DMS 273 treated with DMSO at 0.1 percent for 48 hours (cell line): ENCODE results near the gene GPR108.

ENCODE experiments used
- DNase-seq: peaks from one replicate; lab custom pipeline; 2025; lab: John Stamatoyannopoulos, UW

GPR108 gene

DNA sequence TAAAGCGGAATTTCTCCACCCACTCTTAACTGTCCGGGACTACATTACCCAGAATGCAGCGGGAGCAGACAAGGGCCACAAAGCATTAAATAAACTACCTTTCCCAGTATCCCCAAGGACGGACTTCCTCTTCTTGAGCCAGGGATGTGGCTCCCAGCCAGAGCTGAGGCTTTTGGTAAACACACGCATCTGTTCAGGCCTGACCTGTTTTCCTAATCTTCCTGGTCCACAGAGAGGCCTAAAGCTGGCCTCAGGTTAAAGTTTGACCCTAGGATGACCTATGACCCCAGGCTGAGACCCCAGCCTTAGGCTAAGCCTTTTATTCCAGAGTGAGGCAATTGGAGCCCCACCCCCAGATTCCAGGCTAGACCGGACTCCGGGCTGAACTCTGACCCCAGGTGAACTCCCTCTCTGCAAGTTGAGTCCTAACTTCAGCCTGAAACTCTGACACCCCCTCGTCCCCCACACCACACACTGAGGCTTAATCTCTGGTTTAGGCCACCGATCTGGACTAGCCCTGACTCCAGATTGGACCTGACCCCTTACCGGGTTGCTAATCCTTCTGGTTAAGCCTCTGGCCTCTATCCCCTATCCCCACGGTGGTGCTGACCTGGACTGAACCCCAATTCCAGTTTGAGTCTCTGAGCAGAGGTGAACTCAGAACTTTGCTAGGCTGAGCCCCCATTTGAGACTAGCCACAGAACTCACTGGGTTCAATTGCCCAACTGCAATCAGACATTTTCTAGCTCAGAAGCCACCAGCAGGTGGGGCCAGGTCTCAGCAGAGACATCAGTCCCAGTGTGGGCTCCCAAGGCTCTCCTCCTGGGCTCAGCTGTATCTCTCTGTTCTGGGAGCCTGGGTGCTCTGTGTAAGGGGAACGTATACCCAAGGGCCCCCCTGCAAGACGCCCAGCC, 750 bp upstream of the GPR108 start:
- DNase-seq = peak; percentile 65

DNA sequence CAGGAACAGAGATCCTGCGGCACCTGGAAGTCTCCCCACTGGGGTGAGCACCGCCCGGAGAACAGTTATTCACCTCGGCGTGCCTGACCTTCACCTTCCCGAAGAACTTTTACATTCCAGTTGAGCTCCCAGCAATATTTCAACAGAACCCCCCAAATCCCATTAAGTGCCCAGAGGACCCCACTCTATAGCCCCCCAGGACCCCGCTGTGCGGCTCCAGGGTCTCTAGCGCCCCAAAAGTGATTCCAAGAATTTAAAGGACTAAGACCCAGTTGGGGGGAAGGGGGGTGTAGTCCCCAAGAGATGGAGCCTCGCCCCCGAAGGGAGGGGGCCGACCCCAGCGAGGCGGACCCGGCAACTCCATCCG, 480 bp downstream of the GPR108 start:
- DNase-seq = no peak

DNA sequence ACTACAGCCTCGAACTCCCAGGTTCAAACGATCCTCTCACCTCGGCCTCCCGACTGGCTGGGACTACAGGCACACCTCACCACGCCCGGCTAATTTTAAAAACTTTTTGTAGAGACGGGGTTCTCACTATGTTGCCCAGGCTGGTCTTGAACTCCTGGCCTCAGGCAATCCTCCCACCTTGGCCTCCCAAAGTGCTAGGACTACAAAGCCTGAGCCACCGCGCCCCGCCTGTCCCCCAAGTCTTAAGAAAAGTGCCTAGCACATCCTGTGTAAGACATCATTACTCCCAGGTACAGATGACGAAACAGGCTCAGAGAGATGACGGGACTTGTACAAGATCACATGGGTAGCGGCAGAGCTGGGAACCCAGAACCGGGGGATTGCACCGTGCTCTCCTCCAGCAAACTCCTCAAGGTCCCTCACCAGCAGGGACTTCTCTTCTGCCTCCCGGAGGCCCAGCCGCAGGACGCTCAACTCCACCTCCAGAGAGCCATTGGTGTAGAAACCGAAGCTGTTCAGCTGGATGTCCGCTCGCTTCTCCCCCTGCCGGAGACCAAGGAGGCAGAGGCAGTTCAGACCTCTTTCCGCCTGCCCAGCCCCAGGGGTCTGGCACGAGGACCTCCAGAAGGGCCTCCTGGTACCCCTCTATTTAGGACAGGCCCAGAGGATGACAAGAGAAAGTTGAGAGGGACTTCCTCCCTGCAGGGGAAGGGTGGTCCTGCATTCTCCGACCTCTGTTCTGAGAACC, 1.0 kb downstream of the GPR108 start:
- DNase-seq = peak; percentile 42

DNA sequence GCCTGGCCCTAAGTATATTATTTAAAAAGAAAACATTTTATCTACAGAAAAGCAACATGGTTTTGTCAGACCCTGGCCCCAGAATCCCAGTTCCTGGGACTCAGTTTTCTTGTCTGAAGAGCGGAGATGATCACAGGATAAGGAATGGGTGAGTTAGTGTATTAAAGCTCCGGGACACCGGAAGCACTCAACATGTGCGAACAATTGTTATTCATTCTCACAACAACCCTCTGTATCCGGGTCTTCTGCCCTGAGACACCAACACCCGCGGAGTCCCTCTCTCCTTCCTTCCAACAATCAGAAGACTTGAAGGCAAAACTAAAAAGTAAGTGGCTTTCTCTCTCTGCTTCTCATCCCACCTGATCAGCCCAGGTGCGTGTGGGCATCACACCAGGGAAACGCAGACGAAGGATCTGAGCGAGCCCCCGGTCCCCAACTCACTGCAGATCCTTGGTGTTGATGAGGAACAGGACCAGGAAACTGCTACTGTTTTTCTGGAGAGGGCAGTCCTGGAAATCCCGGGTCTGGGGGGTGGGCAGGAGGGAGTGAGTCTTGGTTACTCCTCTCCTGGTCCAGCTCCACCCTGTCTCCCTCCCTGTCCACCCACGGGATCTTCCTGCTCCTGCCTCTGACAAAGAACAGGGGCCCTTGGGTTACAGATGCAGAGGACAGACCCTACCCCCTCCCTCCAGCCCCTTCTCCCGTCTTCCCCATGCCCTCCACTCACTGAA, 2.0 kb downstream of the GPR108 start:
- DNase-seq = no peak

DNA sequence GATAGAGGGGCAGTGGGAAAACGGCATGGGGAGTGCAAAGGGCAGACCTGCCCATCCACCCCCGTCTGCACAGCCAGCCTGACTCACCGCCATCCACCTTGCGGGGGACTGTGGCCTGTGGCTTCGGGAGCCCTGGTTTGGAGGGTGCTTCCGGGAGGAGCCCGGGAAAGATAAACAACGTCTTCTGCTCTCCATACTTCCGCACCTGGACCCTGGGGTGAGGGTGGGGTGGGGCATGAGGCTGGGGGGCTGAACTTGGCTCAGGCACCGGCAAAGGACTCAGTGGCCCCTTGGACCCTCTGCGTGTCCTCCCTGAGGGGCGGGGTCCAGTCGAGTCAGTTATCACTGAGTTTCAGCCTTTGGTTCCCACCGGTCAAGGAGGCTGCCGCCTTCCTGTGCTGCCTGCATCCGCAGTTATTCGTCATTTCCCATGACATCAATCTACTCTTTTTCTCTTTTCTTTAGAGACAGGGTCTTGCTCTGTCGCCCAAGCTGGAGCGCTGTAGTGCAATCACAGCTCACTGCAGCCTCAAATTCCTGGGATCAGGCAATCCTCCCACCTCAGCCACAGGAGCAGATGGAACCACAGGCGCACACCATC, 3.2 kb downstream of the GPR108 start:
- no peak for DNase-seq

DNA sequence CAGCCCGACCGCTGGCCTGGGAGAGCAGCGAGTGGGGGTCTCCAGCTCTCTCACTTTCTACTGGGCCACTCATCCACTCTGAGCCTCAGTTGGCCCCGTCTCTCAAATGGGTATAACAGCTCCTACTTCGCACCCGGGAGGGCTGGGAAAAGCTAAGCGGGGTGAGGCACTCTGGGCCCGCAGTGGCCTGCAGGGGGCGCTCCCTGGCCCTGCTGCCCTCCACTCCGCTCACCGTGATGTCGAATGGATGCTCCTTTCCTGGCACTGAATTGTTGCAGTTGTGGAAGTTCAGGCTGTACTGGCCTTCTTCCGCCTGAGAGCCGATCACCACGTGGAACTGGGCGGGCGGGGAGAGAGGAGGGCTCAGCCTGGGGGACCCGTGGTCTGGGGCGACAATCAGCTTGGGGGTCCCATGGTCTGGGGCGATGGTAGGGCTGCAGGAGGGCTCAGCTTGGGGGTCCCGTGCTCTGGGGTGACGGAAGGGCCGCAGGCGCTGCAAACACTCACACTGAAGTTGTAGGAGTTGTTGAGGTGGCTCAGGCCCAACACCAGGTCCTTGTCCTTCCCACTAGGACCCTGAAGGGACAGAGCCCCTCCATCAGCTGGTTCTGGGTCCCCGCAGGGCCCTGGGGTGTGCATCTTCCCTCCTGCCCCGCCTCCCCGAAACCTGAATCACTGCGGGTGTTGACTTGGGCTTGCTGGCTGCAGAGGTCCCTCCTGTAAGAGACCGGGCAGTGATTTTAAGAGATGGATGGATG, 3.9 kb downstream of the GPR108 start:
- DNase-seq = no peak

DNA sequence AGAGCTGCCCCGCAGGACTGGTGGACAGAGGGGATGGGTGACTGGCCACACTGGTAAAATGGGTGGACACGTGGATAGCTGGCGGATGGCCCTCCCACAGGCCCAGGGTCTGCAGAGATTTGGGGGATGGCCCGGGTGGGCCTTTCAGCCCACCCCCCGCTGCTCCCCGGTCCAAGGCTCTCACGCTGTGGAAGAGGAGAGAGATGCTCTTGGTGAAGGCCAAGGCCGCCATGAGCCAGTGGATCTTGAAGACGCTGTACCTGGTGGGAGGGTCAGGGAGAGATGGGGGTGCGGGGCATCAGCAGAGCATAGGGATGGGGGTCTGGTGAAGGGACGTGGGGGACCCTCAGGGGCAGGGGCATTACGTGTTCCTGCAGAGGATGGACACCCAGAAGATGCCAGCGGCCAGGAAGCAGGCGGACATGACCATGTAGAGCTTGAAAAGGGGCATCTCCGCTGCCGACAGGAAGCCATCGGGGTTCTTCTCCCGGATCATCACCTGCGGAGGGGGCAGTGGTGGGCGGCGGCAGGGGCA, 4.5 kb downstream of the GPR108 start:
- no peak for DNase-seq

DNA sequence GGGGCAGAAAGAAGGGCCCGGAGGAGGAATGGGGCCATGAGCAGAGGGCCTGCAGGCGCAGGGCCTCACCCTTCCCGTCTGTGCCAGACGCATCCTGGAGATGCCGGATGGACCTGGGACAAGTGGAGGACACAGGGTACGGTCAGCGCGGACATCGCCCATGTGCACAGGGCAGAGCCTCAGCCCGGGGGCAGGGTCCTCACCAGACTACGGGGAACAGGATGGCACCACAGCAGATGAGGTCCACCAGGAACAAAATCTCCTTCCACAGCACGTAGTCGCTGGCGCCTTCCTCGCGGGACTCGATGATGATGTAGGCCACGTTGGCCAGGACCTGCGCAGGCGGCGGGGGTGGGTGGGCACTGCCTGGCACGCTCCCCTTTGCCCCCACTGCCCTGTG, 5.6 kb downstream of the GPR108 start:
- no peak for DNase-seq

DNA sequence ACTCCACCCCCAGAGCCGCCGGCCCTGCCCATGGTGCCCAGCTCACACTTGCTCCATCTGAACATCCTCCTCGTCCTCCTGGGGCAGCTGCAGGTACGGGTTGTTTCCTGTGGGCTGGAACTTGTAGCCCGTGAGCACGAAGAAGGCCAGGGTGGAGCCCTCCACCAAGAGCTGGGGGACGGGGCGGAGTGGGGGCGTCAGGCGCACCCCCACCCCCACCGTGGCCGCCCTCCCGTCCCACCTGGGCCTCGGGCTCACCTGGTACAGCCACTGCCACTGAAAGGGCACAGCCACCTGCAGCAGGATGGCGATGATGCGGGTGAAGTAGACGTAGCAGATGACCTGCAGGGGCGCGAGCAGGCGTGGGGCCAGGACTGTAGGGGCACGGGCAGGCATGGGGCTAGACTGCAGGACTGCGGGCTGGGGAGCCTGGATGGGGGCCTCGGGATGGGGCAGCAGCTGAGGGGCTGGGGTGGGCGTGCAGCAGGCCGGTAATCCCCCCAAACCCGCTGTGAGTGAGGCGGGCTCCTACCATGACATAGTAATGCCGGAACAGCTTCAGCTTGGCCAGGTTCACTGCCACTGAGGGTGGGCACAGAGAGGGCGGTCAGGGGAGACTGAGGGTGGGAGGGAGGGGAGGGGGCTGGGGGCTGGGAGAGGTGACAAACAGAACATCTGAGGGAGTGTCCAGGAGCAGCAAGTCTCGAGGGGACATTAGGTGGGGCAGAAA, 6.3 kb downstream of the GPR108 start:
- DNase-seq = no peak

DNA sequence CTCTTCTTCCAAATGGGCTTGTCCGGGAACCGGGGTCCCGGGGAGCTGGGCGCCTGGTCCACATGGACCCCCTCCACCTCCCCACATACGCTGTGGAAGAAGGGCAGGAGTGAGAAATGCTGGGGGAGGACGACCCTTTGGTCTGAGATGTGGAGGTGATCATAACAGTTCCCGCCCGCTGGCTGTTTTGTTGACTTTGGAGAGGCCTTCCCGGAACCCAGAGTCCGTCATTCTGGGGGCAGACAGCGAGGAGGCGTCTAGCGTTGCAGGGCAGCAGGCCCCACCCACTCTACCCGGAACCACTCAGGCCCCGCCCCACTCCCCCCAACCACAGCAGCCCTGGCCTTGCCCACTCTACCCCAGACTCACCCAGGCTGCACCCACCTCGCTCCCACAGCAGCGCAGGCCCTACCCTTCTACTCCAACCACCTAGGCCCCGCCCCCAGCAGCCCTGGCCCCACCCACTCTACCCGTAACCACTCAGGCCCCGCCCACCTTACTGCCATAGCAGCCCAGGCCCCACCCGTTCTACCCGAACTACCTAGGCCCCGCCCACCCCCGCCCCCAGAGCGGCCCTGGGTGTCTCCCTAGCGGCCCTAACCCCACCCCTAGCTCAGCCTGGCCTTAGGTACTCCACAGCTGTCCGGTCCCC, 7.1 kb downstream of the GPR108 start:
- DNase-seq = no peak

DNA sequence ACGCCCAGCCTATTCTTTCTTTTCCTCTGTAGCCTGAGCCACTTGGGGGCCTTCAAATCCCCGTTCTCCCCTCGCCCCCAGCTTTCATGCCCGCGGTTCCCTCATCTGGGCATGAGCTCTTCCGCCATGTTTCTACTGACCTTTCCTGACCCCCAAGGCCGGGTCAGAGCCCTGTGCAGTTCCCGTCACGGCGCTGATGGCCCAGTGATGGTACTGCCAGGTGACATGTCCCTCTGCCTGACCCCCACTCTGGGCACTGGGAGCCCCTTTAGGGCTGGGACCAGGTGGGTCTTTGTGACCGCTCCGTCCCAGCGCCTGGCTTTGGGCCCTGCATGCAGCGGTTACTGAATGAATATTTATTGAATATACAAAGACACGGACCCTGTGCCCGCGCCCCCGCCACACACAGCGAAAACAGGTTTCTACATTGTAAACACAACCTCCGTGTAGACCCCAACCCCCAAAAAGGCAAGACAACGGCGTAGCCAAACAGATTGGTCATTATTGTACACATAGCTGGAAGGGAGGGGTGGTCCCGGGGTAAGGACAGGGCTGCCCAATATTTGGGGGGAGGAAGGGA, 7.7 kb downstream of the GPR108 start:
- no peak for DNase-seq

DNA sequence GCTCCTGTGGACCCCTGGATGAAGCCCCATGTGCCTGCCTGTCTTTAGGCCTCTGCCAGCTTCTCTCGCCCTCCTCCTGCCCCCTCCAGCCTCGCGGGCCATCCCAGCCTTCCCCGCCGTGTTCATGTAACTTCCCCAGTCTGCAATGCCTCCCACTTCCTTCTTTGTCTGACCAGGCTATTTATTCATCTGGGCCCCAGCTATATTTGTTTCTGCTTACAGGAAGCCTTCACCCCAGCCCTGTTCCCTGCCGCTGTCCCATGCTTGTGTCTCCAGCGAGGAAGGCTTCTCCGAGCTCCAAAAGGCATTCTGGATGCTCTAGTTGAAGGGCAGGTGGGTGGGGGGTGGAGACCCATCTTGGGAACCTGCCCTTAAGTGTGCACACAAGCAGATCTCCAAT, 9.0 kb downstream of the GPR108 start:
- DNase-seq = no peak

DNA sequence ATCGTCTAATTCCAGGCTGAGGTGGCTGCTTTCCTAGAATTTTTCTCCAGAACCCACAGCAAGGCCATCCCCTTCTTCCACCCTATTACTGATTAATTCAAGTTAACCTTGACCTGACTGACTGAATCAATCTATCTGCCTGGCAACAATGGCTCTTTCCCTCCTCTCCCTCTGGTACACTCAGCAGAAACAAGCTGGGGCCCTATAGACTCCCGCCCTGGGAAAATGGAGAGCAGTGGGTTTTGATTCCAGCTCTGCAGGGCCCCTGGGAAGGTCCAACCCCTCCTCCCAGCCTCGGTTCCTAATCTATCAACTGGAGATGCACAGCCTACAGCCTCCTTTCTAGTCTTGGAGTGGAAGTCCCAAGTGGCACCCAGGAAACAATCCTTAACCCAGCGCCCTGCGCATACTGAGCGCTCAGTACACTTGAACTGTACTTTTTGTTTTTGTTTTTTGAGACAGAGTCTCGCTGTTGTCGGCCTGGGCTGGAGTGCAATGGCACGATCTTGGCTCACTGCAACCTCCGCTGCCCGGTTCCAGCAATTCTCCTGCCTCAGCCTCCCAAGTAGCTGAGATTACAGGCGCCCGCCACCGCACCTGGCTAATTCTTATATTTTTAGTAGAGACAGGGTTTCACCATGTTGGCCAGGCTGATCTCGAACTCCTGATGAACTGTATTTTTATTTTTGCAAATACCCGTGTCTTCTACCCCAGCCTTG, 11.7 kb downstream of the GPR108 start:
- DNase-seq = no peak

DNA sequence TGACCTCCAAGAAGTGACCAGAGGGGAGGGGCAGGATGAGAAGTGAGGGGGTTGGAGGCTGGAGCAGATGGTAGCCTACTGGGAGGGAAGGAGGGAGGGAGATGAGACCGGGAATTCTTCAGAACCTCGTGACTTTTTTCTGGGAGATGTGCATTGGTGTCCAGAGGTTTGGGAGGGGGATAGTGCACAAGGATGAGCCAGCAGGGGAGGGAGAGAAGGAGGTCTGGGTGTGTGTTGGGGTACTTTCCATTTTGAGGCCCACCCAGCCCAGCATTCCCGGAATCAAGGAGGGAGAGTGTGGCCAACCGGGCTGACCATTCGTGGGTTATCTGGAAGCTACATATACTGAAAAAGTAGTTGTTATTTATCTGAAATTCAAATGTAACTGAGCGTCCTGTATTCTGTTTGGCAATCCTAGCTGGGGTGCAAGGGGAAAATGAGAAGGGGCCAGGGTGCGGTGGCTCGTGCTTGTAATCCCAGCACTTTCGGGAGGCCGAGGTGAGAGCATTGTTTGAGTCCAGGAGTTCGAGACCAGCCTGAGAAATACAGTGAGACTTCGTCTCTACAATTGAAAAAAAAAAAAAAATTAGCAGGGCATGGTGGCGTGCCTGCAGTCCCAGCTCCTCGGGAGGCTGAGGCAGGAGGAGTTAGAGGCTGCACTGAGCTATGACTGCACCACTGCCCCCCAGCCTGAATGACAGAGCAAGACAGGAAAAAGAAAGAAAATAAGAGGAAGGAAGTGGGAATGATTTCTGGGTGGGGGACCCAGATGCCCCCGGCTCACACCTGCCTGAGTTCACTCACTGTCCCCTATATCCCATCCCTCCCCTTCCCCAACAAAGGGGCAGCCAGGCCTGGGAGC, 12.5 kb downstream of the GPR108 start:
- DNase-seq = no peak

DNA sequence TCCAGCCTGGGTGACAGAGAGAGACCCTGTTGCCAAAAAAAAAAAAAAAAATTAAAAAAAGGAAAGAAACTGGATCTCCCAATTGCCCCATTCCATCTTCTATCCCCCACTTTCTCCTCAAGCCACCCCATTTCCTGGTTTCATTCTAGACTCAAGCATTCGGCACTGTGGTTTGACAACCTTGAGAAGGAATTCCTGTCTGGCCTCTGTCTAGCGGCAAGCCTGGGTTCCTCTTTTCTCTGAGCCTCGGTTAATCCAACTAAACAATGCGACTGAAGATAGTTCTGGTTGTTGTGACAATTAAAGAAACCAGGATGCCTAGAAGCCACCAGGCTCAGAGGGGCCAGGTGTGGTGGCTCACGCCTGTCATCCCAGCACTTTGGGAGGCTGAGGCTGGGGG, 13.6 kb downstream of the GPR108 start:
- no peak for DNase-seq

DNA sequence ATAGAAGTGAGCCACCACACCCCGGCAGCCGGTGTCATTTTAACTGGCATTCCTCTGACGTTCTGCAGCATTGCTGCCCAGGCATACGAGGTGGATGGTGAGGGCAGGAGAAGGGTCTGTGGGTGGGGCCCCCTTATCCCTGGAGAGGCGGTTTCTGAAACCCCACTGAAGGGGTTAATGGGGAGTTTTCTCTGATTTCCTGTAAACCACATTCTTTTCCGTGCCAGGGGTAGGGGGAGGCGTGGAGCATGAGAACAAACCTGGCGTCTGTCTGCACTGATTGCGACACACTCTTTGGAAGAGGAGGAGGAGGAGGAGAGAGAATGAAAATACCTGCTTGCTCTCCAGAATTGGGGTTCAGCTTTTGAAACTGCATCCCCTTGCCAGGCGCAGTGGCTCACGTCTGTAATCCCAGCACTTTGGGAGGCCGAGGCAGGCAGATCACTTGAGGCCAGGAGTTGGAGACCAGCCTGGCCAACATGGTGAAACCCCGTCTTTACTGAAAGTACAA, 14.2 kb downstream of the GPR108 start:
- DNase-seq = no peak

DNA sequence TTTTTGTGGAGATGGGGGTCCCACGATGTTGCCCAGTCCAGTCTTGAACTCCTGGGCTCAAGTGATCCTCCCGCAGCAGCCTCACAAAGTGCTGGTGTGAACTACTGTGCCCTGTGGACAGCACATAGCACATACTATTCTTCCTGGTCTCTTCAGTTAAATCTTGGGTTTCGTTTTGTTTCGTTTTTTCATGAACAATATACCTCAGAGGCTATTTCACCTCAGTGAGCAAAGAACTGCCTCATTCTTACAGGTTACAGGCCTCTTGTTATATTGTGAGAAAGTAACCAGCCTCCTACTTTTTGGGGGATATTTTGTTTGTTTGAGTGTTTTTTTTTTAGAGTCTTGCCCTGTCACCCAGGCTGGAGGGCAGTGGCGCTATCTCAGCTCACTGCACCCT, 15.6 kb downstream of the GPR108 start:
- DNase-seq = no peak

DNA sequence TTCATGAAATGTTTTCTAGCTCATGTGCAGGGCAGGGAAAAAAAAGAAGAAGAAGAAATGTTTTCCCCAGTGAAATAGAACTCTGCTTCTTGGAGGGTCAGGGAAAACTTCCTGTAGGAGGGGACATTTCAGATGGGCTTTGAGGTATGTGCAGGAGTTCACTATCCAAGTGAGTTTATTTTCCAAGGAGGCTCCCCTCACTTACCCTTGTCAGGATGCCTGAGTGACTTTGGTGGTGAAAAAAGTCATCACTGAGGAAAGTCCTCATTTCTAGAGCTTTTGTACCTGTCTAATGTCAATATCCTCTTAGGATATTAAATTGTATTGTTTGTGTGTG, 16.3 kb downstream of the GPR108 start:
- no peak for DNase-seq
